Stimulated activated naive B cell treated with anti-CD40 and anti-IgM and Interleukin-4, amounts not matched to agents 10 μg/mL and 1 μg/mL and 100 μg/mL, for 72 hours (primary cell): ENCODE results near the gene TRIM25.

Experiments
- ATAC-seq, 2 donors: fragments of 150-1000 bp; cut with Tn5 transposase; replicated peaks; 2 replicates each; pipeline ENCODE4 v1.10.0; 2021; ENCODE audit warnings: moderate library complexity in 1 of 2
- DNase-seq: peaks from one replicate; pipeline ENCODE4 v3.0.0; 2021
- H3K27ac Mint-ChIP-seq: one replicate; pipeline ENCODE4 v1.8.0; 2022; ENCODE audit warnings: mild to moderate bottlenecking, mixed read lengths
- H3K27me3 Mint-ChIP-seq, 2 donors: one replicate each; pipeline ENCODE4 v1.8.0; 2022; ENCODE audit warnings: mixed read lengths in 2 of 2
- H3K36me3 Mint-ChIP-seq, 2 donors: one replicate each; pipeline ENCODE4 v1.8.0; 2022; ENCODE audit warnings: mixed read lengths in 2 of 2, mild to moderate bottlenecking in 1 of 2
- H3K4me1 Mint-ChIP-seq, 2 donors: one replicate each; pipeline ENCODE4 v1.8.0; 2022; ENCODE audit warnings: mixed read lengths in 2 of 2, mild to moderate bottlenecking in 1 of 2
- H3K4me3 Mint-ChIP-seq, 2 donors: one replicate each; pipeline ENCODE4 v1.8.0; 2022; ENCODE audit warnings: mild to moderate bottlenecking in 2 of 2, mixed read lengths in 2 of 2, moderate library complexity in 1 of 2
- H3K9me3 Mint-ChIP-seq, 2 donors: one replicate each; pipeline ENCODE4 v1.8.0; 2022; ENCODE audit warnings: mixed read lengths in 2 of 2, mild to moderate bottlenecking in 1 of 2

The TRIM25 gene

DNA sequence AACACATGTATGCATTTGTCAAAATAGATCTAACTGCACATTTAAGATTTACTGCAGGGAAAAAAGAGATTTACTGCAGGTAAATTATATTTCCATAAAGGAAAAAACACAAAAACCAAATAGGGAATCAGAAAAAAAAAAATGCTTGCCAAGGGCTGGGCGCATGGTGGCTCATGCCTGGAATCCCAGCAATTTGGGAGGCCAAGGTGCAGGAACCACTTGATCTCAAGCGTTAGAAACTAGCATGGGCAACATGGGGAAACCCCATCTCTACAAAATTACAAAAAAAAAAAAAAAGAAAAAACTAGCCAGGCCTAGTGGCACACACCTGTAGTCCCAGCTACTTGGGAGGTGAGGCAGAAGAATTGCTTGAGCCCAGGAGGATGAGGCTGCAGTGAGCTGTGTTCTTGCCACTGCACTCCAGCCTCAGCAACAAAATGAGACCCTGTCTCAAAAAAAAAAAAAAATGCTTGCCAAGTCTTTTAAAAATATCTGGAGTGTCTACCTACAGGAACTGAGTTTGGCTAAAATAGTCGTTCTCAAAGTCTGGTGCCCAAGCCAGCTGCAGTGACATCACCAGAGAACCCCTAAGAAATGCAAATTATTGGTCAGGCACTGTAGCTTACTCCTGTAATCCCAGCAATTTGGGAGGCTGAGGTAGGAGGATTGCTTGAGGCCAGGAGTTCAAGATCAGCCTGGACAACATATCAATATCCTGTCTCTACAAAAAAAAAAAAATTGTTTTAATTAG is 17.5 kb downstream of the TRIM25 start:
- Mint-ChIP-seq H3K4me1 (peaks cover 30 to 44% of the 10 kb centered on the region in 2 donors), H3K9me3 (no peaks in the 10 kb centered on the region), H3K36me3 (peaks cover 61 to 64% of the 10 kb centered on the region in 2 donors), H3K4me3 (no peak overlapping the region), H3K27me3 (no peaks in the 10 kb centered on the region), H3K27ac (no peak overlapping the region)
- no peak for ATAC-seq
- DNase-seq = no peak

DNA sequence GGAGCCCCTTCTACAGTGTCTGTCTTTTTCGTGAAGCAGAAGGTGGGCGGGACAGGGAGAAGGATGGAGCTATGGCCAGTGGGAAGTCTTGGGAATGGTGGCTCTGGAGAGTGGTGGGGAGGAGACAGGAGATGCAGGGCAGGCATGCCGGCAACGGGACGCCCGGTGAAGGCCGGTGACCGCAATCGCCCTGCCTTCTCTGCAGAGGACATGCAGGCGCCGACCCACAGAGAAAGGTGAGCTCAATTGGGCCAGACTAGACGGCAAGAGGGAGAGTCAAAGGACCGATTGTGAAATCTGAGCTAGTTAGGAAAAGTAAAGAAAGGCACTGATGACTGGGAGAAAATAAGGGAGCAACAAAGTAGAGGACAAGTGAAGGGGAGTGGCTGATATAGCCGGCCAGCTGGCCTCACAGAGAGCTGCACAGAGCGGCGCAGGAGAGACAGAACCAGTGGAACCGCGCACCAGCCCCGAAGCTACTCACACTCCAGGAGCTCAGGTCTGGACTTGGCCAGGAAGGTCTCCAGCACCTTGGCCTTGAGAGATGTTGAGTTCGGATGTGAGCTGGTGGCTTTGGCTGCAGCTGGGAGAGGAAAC is 18.9 kb downstream of the TRIM25 start:
- Mint-ChIP-seq H3K27me3 (no peaks in the 10 kb centered on the region), H3K4me1 (peaks cover 25 to 35% of the 10 kb centered on the region in 2 donors), H3K4me3 (no peak overlapping the region), H3K9me3 (no peaks in the 10 kb centered on the region), H3K27ac (no peak overlapping the region), H3K36me3 (peaks cover 53 to 66% of the 10 kb centered on the region in 2 donors)
- ATAC-seq (no peak), DNase-seq (no peak)

GRCh38 chr17:56893503-56893902 is 20.3 kb downstream of the TRIM25 start:
- Mint-ChIP-seq H3K36me3 (peaks cover 58 to 68% of the 10 kb centered on the region in 2 donors), H3K9me3 (peaks cover 0 to 2% of the 10 kb centered on the region in 2 donors), H3K4me3 (no peak overlapping the region)

GRCh38 chr17:56892333-56892732 is 21.5 kb downstream of the TRIM25 start:
- DNase-seq (no peak), ATAC-seq (no peak)
- Mint-ChIP-seq H3K9me3 (peaks cover 4 to 11% of the 10 kb centered on the region in 2 donors), H3K4me3 (no peak overlapping the region), H3K27me3 (no peaks in the 10 kb centered on the region), H3K27ac (no peak overlapping the region), H3K36me3 (peaks cover 57 to 68% of the 10 kb centered on the region in 2 donors), H3K4me1 (peaks cover 11 to 12% of the 10 kb centered on the region in 2 donors)

More at GRCh38 chr17:56893503-56893902, 20.3 kb downstream of the TRIM25 start:
- Mint-ChIP-seq H3K27ac (no peak overlapping the region), H3K27me3 (no peaks in the 10 kb centered on the region), H3K4me1 (peaks cover 23% of the 10 kb centered on the region in 2 donors)
- no peak for ATAC-seq
- DNase-seq = no peak

DNA sequence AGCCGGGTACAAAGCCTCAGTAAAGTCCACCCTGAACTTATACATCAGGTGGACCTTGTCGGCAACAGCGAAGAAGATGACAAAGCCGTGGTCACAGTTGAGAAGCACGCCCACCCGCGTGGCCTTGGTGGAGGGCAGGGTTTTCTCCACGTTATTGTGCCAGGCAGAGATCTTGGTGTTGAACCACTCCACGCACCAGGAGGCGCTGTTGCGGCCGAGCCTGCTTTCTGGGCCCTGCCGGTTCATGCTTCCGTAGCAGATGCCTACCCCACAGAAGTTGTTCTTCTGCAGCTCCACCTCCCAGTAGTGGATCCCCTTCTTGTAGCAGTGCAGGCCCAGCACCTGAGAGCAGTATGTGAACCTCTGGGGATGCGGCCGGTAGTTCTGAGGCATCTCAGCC is 22.1 kb downstream of the TRIM25 start:
- no peak overlapping the region for H3K27ac Mint-ChIP-seq
- peaks cover 7 to 8% of the 10 kb centered on the region in 2 donors for H3K4me1 Mint-ChIP-seq
- peaks cover 60 to 72% of the 10 kb centered on the region in 2 donors for H3K36me3 Mint-ChIP-seq
- DNase-seq (no peak), ATAC-seq (peak; percentile 39 to 53)
- no peaks in the 10 kb centered on the region for H3K27me3 Mint-ChIP-seq
- H3K4me3 Mint-ChIP-seq = no peak overlapping the region
- peaks cover 6 to 15% of the 10 kb centered on the region in 2 donors for H3K9me3 Mint-ChIP-seq

DNA sequence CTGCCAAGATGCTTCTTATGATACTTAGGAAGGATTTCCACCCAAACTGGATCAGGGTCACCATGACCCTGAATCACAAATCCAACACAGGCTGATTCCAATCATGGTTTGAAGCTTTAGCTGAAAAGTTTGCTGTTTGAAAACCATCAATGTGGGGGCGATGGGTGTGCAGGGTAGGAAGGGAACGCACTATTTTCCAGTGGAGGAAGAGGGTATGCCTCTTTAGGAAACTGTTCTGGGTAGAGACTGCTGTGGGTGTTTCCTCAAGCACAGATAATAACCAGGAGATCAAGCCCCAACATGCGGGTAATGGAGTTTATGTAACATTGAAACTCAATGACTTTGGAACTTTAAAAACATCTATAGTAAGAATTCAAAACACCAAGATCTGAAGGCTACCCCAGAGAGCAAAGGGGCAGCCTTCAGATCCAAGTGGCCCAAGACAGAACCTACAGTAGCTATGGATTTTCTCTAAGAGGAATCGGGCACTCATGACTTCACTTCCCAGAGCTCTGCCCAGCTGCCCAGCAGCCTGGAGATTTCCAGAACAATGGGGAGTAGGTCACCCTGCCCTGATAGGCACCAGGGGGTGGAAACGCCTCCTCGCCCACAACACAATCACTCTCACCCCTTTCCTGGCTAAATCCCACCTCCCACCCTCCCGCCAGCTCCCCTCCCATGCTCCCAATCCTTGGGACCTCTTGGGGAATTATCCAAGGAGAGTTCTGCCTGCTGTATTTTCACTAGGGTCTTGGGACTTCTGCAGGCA is 22.8 kb downstream of the TRIM25 start:
- Mint-ChIP-seq H3K4me1 (peaks cover 7 to 12% of the 10 kb centered on the region in 2 donors), H3K36me3 (peaks cover 66 to 78% of the 10 kb centered on the region in 2 donors), H3K9me3 (peaks cover 6 to 15% of the 10 kb centered on the region in 2 donors), H3K4me3 (no peak overlapping the region), H3K27ac (no peak overlapping the region), H3K27me3 (no peaks in the 10 kb centered on the region)
- ATAC-seq = no peak
- no peak for DNase-seq

GRCh38 chr17:56890390-56890789 is 23.5 kb downstream of the TRIM25 start:
- Mint-ChIP-seq H3K4me3 (no peak overlapping the region), H3K27me3 (no peaks in the 10 kb centered on the region), H3K4me1 (peaks cover 7 to 12% of the 10 kb centered on the region in 2 donors), H3K9me3 (peaks cover 6 to 15% of the 10 kb centered on the region in 2 donors), H3K27ac (no peak overlapping the region), H3K36me3 (peaks cover 65 to 79% of the 10 kb centered on the region in 2 donors)
- ATAC-seq (no peak), DNase-seq (no peak)

DNA sequence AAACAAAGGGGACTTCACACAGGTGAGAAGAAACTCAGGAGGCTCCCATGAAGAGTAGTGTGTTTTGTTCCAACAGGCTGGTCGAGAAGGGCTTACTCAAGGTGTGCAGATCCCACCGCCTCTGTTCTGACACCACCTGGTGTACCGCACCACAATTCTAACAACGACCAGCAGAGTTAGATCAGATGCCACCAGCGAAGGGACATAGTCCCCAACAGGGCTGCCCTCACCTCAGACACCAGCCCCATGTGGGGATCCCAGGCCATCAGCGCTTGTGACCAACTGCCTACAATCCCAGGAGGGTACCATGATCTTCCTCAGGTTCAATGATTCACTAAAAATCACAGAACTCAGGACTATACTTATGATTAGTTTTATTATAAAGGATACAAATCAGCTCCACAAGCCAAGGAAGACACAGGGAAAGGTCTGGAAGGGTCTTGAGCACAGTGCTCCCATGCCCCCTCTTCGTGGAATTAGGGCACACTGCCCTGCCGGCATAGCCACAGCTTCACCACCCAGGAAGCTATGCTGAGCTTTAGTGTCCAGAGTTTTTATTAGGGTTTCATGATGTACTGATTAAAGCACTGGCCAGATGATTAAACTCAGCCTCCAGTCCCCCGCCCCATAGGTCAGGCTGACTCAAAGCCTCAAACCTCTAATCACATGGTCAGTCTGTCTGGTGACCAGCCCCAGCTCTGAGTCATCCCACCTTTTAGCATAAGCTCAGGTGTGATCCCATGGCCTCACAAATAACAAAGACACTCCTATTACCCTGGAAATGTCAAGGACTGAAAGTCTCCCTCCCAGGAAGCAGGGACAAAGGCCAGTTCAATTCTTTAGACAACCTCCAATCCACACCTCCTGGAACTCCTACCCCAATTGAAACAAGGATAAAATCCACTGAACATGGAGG is 26.0 kb downstream of the TRIM25 start:
- Mint-ChIP-seq H3K36me3 (peaks cover 58 to 65% of the 10 kb centered on the region in 2 donors), H3K27ac (peak overlapping the region; percentile 3), H3K9me3 (peaks cover 6 to 15% of the 10 kb centered on the region in 2 donors), H3K4me3 (no peak overlapping the region), H3K4me1 (peaks cover 7 to 10% of the 10 kb centered on the region in 2 donors), H3K27me3 (no peaks in the 10 kb centered on the region)
- DNase-seq (no peak), ATAC-seq (no peak)

DNA sequence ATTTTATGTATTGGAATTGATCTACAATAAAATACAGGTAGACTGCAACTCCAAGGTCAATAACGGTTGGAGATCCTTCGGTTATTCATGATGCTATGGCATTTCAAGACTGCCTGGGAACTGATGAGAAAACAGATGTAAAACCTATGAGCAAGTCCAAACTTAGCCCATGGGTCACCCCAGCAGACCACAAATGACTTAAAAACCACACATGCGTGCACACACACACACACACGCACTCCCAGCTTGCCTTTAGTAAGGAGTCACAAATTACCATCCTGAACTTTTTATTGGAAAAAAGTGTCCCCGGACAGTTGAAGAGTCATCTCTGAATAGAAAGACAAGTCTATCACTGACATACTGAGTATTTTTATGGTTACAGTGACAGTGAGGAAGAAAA is 26.7 kb downstream of the TRIM25 start:
- ATAC-seq (no peak), DNase-seq (no peak)
- Mint-ChIP-seq H3K27ac (no peak overlapping the region), H3K36me3 (peaks cover 51 to 58% of the 10 kb centered on the region in 2 donors), H3K27me3 (no peaks in the 10 kb centered on the region), H3K4me1 (peaks cover under 1 to 3% of the 10 kb centered on the region in 2 donors), H3K4me3 (no peak overlapping the region), H3K9me3 (peaks cover 6 to 15% of the 10 kb centered on the region in 2 donors)

DNA sequence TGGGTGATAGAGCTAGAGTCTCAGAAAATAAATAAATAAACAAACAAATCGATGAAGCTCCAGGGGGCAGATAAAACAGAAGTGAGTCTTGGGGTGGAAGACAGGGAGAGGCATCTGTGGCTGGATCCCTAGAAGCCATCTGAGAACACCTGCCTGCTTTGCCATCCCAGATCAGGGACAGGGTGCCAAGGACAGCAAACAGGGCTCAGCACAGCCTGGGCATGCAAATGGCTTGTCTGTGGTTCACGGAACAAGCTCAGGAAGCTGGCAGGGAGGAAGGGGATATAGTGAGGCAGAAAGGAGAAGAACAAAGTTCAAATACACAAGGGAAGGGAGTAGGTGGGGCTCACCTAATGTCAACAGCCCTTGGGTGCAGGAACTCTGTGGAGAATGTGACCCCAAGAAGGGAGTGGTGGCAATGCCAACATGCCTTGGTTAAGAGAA is 27.5 kb downstream of the TRIM25 start:
- ATAC-seq (no peak), DNase-seq (no peak)
- no peak overlapping the region for H3K27ac Mint-ChIP-seq
- peaks cover 0 to 3% of the 10 kb centered on the region in 2 donors for H3K4me1 Mint-ChIP-seq
- peaks cover 6 to 15% of the 10 kb centered on the region in 2 donors for H3K9me3 Mint-ChIP-seq
- peaks cover 49 to 57% of the 10 kb centered on the region in 2 donors for H3K36me3 Mint-ChIP-seq
- H3K27me3 Mint-ChIP-seq = no peaks in the 10 kb centered on the region
- H3K4me3 Mint-ChIP-seq = no peak overlapping the region

GRCh38 chr17:56885312-56885657 is 28.6 kb downstream of the TRIM25 start:
- DNase-seq (no peak), ATAC-seq (no peak)
- Mint-ChIP-seq H3K27me3 (no peaks in the 10 kb centered on the region), H3K4me3 (no peak overlapping the region), H3K27ac (no peak overlapping the region), H3K4me1 (peaks cover 5 to 7% of the 10 kb centered on the region in 2 donors), H3K36me3 (peaks cover 47 to 50% of the 10 kb centered on the region in 2 donors), H3K9me3 (peaks cover 6 to 15% of the 10 kb centered on the region in 2 donors)

DNA sequence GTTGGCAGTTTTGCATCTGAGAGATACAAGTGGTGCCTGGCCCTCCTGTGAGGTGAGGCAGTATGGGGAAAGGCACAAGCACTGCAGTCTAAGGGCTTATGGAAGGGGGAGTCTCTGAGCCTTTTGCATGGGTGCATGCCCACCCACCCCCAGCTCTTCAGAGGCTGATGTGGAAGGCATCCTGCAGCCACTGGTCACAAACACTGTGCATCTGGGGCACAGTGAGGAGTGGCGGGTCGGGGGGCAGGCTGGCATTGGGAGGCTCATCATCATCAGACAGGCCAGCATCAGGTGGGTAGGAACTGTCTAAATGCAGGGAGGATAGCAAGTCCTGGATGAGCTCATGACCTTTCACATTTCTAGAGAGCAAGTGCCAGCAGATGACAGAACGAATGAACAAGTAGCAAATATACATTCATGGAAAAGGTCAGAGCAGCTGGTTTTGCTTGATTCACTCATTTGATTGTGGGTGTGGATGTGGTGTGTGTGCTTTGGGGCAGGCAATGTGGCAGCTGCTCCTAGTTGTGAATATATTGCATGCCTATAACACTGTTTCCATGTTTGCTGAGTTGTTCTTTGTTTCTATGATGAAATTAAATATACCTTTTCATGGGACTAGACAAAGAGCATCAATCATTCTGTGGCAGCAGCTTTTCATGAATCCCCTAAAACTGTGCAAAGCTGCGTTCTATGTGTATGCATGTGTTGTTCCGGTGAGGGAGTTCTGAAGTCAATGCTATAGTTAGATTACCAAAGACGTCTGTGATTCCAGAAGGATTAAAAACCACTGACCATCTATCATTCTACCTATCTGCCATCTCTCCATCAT is 29.2 kb downstream of the TRIM25 start:
- Mint-ChIP-seq H3K4me1 (peaks cover 11 to 12% of the 10 kb centered on the region in 2 donors), H3K36me3 (peaks cover 42 to 44% of the 10 kb centered on the region in 2 donors), H3K4me3 (no peak overlapping the region), H3K27me3 (no peaks in the 10 kb centered on the region), H3K27ac (no peak overlapping the region), H3K9me3 (peaks cover 6 to 15% of the 10 kb centered on the region in 2 donors)
- ATAC-seq (no peak), DNase-seq (no peak)

- Mint-ChIP-seq H3K36me3 (peaks cover 32 to 34% of the 10 kb centered on the region in 2 donors), H3K4me1 (peaks cover 12% of the 10 kb centered on the region in 2 donors), H3K27me3 (no peaks in the 10 kb centered on the region), H3K9me3 (peaks cover 6 to 15% of the 10 kb centered on the region in 2 donors), H3K4me3 (no peak overlapping the region), H3K27ac (no peak overlapping the region)
- ATAC-seq (no peak), DNase-seq (no peak)
Measured at GRCh38 chr17:56883616-56884015, 30.2 kb downstream of the TRIM25 start.
